Right lobe of liver (tissue), 6 donors: Measurements from ENCODE around the gene BAIAP2. TPM values are rescaled to one million over a fixed set of nuclear protein-coding genes. Genes with fewer than 3 reads are reported as not detected.

Experiments used
- ATAC-seq, 4 donors: fragments of 200-7000 bp; cut with Tn5 transposase; one replicate each; pipeline ENCODE4 v1.9.1; 2020; ENCODE audit warnings: mild to moderate bottlenecking in 4 of 4, moderate library complexity in 4 of 4
- DNase-seq, 3 donors: peaks; one replicate each; pipeline ENCODE4 v3.0.0-alpha.2; 2020
- H3K27ac ChIP-seq, 3 donors: fragments of 200-600 bp; one replicate each; pipeline ENCODE4 v1.8.0; 2022
- H3K27me3 ChIP-seq, 2 donors: fragments of 200-600 bp; one replicate each; pipeline ENCODE4 v1.8.0; 2022
- H3K36me3 ChIP-seq, 4 donors: fragments of 200-600 bp; sonication (generic) in 1 of 4; one replicate each; pipeline versions ENCODE4 v1.5.1 to v1.8.0; 2017 to 2022; ENCODE audit warnings: control low read depth in 1 of 4
- H3K4me1 ChIP-seq, 4 donors: fragments of 200-600 bp; sonication (generic) in 1 of 4; one replicate each; pipeline versions ENCODE4 v1.5.1 to v1.8.0; 2017 to 2022; ENCODE audit warnings: control low read depth in 1 of 4
- H3K4me3 ChIP-seq, 3 donors: fragments of 200-600 bp; one replicate each; pipeline ENCODE4 v1.8.0; 2022
- H3K9me3 ChIP-seq, 4 donors: fragments of 200-600 bp; sonication (generic) in 1 of 4; one replicate each; pipeline versions ENCODE4 v1.5.1 to v1.8.0; 2017 to 2022; ENCODE audit warnings: control low read depth in 1 of 4
- CTCF ChIP-seq, 4 donors: fragments of 200-600 bp in 3 of 4; fragments of 450-650 bp in 1 of 4; IDR thresholded peaks; one replicate each; pipeline versions ENCODE4 v1.5.1 to v1.8.0; 2016 to 2022; ENCODE audit warnings: antibody characterized with exemption in 4 of 4, mild to moderate bottlenecking in 2 of 4
- POLR2A ChIP-seq: fragments of 450-650 bp; IDR thresholded peaks from one replicate; pipeline ENCODE4 v1.6.1; 2017; ENCODE audit warnings: antibody characterized with exemption, mild to moderate bottlenecking
- WGBS: methylation state at CpG from one replicate; pipeline ENCODE4 v1.1.6; 2018; ENCODE audit warnings: low coverage, low lambda C conversion rate; ENCODE audit not compliant: insufficient coverage; ENCODE audit errors: missing lambda C conversion rate; 5-methylcytosine and 5-hydroxymethylcytosine counted together
- intact Hi-C, 2 donors: fragments of 100-400 bp; cut with DNase I; formaldehyde crosslinking; loops; one replicate each; pipeline versions ENCODE4 v1.11.2 to v1.14.1; 2022
- total RNA-seq, 6 experiments: library from RNA; depleted of rRNA in 2 of 6; stranded (reverse); fragments of >200 nt in 2 of 6; fragmentation: NEBNext Ultra II Directional in 3 of 6; extraction: Animal tissue kit (Norgen Biotek cat#: 25700) in 3 of 6; gene quantifications; one replicate each; pipeline versions ENCODE4 v1.1.0 to v1.2.4, GENCODE V29; 2016 to 2023
- donor health status: DM: no; HTN: yes; CAD: no.
- donor health status: DM: no; HTN: no; CAD: no.
- donor health status: DM: no; HTN: no; CAD: no.
- donor health status: DM: no; HTN: yes; CAD: no.
- donor health status: DM: no; HTN: yes; CAD: no.

The BAIAP2 gene
- total RNA-seq, 6 experiments from 2014 or later, result 46.6 to 139 (median 63.3) TPM

GRCh38 chr17:81129711-81130367 lies 94.9 kb downstream of the BAIAP2 start:
- Histone ChIP-seq H3K9me3 (no peaks in the 10 kb centered on the region), H3K27ac (no peak overlapping the region), H3K27me3 (no peaks in the 10 kb centered on the region), H3K36me3 (no peaks in the 10 kb centered on the region), H3K4me3 (no peak overlapping the region), H3K4me1 (no peaks in the 10 kb centered on the region)
- intact Hi-C loops, result no loop called here
- DNase-seq (no peak), ATAC-seq (no peak)
- TF ChIP-seq CTCF (IDR thresholded peaks at IDR 0.05) (no peak), POLR2A (no peak)
- WGBS, result no CpG with 5 or more reads among the region's 14 CpGs

- no peaks in the 10 kb centered on the region for H3K4me1 ChIP-seq
- no peaks in the 10 kb centered on the region for H3K36me3 ChIP-seq
- DNase-seq, result no peak
Measured at GRCh38 chr17:81130385-81131361, 95.7 kb downstream of the BAIAP2 start.

GRCh38 chr17:81131486-81132196 lies 96.7 kb downstream of the BAIAP2 start:
- Histone ChIP-seq H3K9me3 (no peaks in the 10 kb centered on the region), H3K4me1 (no peaks in the 10 kb centered on the region), H3K36me3 (no peaks in the 10 kb centered on the region), H3K27ac (no peak overlapping the region), H3K4me3 (no peak overlapping the region), H3K27me3 (no peaks in the 10 kb centered on the region)
- TF ChIP-seq CTCF (IDR thresholded peaks at IDR 0.05) (no peak), POLR2A (no peak)
- WGBS, result 94% methylated on average over 3 of the region's 14 CpGs
- DNase-seq, result no peak
- no peak for ATAC-seq
- intact Hi-C loops, result no loop called here

More at GRCh38 chr17:81130385-81131361, 95.7 kb downstream of the BAIAP2 start:
- no peak overlapping the region for H3K27ac ChIP-seq
- intact Hi-C loops, result no loop called here
- H3K4me3 ChIP-seq, result no peak overlapping the region
- no peaks in the 10 kb centered on the region for H3K27me3 ChIP-seq
- TF ChIP-seq CTCF (IDR thresholded peaks at IDR 0.05) (no peak), POLR2A (no peak)
- no peak for ATAC-seq
- WGBS, result 89% methylated on average over 7 of the region's 41 CpGs
- H3K9me3 ChIP-seq, result no peaks in the 10 kb centered on the region

- intact Hi-C loops, result no loop called here
- Histone ChIP-seq H3K27ac (no peak overlapping the region), H3K4me1 (no peaks in the 10 kb centered on the region), H3K27me3 (no peaks in the 10 kb centered on the region), H3K4me3 (no peak overlapping the region), H3K36me3 (no peaks in the 10 kb centered on the region), H3K9me3 (no peaks in the 10 kb centered on the region)
- DNase-seq (no peak), ATAC-seq (no peak)
- no CpG with 5 or more reads among the region's 11 CpGs for WGBS
- TF ChIP-seq CTCF (IDR thresholded peaks at IDR 0.05), result no peak
- no peak for TF ChIP-seq POLR2A
Measured at GRCh38 chr17:81132197-81132540, 97.2 kb downstream of the BAIAP2 start.
